HL-60/S4 treated with phorbol 12-myristate 13-acetate at 8.2 ng/mL for 4 days and 3 days (cell line): ENCODE measurements around the gene FAN1.

Source experiments
- in situ Hi-C: fragments of 300-500 bp; cut with MboI; formaldehyde crosslinking; loops from 2 replicates; pipeline ENCODE4 v1.15.0; 2022; ENCODE audit warnings: low sequenced_read_pairs

Gene FAN1

DNA sequence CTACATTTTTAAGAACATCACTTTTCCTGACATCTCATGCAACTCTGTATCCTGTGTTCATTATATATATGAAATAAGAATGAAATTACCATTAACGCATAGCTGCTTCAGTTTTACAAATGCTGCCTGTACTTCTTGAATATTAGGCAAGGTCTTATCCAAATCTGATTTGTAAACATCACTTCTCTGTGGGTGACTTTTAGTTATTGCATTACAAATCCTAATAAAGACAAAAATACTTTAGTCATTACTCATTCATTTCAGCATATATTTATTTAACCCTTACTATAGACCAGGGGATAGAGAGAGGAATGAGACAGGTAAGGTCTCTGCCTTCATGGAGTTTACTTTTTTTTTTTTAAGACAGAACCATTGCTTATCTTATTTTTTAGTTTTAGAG, 51.0 kb downstream of the FAN1 start:
- in situ Hi-C loops, result no loop called here

DNA sequence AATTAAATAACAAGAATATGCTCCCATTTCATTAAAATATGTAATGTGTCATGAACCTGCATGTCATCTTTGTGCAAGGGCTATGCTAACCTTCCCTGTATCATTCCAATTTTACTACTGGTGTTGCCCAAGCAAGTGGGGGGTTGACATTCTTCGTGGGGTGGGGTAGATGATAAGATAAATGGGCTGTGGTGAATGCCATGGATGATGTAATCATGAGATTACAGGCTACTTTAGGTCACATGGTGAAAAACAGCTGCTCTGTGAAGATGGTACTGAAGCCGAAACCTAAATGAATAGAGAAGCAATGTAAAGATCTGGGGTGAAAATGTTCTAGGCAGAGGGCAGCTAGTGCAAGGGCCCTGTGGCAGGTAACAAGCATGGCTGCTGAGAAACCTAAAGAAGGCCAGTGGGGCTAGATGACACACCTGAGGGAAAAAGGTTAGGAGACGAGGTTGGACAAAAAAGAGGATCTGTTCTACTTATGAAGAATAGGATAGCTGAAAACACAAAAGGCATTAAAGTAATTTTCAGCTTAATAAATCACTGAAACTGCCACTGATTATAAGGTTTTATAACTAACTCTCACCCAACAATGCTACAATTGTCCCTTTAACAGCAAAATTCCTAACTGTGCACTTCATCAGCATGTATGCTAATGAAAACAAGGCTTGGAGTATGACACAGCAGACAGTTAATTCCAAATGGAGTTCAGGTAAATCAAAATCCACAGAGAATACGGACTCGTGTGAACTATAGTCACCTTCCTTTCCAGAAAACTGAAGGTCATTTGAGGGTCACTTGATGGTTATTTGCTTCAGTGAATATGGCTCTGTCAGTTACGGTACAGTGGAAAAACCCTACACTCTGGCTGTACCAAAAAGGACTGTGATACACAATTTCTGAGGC, 52.8 kb downstream of the FAN1 start:
- in situ Hi-C loops, result no loop called here

DNA sequence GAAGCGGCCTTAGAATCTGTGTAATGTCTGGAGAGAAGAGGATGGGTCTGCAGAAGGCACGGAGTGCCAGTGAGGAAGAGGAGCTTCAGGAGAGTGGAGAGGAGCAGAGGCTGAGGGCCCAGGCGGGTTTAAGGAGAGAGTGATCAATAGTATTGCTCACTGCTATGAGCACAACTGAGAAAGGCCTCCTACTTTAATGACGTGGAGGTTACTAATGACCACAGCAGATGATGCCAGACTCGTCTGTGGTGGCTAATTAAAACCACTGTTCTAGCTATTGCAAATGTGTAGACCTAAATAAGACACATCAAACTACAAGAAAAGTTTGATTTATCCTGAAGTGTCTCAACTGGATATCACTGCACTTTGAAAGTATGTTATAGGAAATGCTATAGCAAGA, 54.5 kb downstream of the FAN1 start:
- in situ Hi-C loops, result no loop called here

DNA sequence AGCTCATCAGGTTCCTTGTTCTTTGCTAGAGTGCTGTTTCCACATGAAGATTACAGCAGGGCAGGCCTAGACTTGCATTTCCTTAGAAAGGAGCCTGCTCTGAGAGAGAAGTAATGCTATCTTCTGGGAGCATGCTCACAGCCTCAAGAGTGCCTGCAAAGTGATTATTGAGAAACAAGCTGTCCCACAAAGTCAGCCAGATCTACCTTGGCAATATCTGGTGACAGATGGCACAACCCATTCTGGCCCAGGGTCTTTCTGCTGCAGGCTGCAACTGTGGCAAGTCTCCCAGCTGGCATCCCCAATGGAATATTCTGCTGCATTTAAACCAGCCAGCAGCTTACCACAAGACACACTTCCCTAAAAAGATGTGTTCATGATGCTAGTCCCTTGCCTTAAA, 58.4 kb downstream of the FAN1 start:
- in situ Hi-C loops, result loop anchor here (10.0 kb wide), 1 partner anchor 57 kb away; the partner anchor contains the start of gene FAN1

- in situ Hi-C loops, result loop anchor here (10.0 kb wide), 1 partner anchor 58 kb away; the partner anchor contains the start of gene FAN1
Measured at GRCh38 chr15:30962659-30963058, 58.9 kb downstream of the FAN1 start.

DNA sequence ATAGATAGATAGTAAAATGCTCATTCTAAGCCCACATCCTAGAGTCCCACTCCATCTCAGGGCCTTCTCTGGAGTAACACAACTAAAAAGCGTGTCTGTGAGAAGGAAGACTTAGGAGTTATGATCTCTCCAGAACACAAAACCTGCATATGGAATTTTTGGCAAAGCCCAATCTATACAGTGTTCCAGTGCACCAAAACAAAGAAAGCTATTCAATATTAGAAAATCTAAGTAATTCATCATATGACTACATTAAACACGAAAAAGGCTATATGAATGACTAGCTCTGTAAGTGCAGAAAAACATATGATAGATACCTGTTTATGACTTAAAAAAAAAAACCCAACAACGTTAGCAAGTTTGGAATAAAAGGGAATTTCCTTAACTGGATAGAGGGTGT, 60.0 kb downstream of the FAN1 start:
- in situ Hi-C loops, result loop anchor here (10.0 kb wide), 1 partner anchor 59 kb away; the partner anchor contains the start of gene FAN1

- in situ Hi-C loops, result loop anchor here (10.0 kb wide), 1 partner anchor 65 kb away; the partner anchor contains the start of gene FAN1
Measured at GRCh38 chr15:30969724-30970123, 66.0 kb downstream of the FAN1 start.

DNA sequence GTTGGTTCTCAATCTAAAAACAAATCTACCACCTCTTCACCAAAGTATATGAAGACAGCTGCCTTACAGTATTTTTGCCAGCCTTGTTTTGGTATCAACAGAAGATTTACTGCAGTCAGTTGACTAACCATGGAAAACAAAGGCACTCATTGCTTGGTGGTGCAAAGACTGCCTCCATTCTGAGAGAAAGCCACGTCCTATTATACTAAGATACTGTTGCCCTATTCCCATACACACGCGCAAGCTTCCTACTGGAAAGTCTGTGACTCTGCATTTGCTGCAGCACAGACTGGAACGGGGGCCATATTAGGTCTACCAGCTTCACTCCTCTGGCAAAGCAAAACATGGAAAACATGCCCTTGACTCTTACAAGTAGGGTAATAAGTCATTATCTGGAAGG, 69.7 kb downstream of the FAN1 start:
- in situ Hi-C loops, result no loop called here

GRCh38 chr15:30974112-30974511, 70.4 kb downstream of the FAN1 start:
- in situ Hi-C loops, result no loop called here

DNA sequence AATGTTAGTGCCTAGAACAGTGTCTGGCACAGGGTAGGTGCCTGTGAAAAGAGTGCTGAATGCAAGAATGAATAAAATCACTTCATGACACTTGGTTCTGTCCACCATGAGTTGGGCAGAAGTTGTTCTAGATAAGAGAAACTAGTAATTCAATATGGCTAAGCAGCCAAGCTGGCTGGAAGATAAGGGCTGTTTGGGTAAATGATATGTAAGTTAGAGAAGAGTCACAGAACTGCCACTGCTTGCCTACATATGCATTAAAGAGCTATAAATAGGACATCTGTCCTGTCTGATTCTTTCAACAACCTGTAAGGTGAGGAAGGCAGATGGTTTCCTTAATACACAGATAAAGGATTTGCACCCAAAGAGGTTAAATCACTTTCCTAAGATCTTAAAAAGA, 74.6 kb downstream of the FAN1 start:
- in situ Hi-C loops, result no loop called here

DNA sequence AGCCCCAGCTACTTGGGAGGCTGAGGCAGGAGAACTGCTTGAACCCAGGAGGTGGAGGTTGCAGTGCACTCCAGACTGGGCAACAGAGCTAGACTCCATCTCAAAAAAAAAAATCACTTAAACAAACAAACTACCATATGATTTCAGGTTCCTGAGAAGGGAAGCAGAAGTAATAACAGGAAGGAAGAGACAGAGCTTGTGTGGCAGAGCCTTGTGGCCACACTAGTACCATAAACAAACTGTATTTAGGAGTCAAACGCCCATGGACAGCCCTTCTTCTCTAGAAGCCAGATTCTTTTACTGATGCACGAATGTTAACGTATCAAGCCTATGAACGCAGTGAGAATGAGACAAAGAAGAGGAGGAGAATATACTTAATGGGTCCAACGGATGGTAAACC, 75.7 kb downstream of the FAN1 start:
- in situ Hi-C loops, result no loop called here

DNA sequence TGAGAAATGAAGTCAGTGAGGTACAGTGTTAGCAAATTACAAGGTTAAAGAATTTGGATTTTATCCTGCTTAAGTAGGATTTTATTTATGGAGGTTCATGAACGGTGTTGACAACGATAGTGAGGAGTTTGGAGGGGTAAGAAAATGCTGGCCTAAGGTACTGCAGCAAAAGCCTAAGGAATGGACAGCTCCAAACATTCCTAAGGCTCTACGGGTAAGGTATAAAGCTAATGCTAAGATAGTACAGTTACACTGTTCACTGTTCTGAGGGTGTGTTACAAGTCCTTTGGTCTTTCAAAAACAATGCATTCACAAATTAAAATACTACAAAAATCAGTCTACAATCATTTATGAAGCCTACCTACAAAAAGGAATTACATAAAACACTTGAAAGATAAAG, 80.4 kb downstream of the FAN1 start:
- in situ Hi-C loops, result loop anchor here (10.0 kb wide), 1 partner anchor 141 kb away; no protein-coding TSS in a partner anchor

DNA sequence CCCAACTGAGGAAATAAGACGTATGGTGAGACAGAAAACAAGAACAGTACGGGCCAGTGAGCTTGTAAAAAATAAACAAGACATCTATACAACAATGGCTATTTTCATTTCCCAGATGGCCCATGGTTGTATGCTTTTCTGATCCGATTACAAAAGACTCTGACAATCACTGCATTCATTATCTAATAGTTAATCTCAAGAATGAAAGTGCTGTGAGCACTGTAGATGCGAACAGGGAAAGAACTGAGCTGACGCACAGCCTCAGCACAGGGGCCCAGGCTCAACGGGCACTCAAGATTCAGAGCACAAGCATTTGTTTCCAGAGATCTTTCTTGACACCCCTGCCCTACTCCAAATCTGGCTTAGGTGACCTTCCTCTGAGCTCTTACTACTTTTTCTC, 80.8 kb downstream of the FAN1 start:
- in situ Hi-C loops, result loop anchor here (10.0 kb wide), 1 partner anchor 140 kb away; no protein-coding TSS in a partner anchor

DNA sequence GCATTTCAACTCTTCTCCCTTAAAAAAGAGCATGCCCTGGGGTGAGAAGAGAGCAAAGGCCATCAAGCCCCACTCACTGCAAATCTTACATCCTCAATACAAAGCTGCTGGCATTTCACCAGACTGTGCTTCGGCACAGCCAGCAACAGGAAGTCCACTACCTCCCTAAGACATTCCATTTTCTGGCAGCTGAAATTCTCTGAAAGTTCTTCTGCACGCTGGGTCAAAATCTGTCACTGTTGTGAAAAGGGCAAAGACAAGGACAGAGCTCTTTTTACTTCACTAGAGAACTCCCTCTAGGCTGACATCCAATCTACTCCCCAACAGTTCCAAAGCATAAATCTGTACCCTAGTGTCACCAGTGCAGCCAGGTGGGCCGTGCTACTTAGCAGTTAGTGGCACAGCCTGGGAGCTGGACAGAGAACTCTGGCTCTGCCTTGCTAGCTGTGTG, 81.4 kb downstream of the FAN1 start:
- in situ Hi-C loops, result loop anchor here (10.0 kb wide), 1 partner anchor 140 kb away; no protein-coding TSS in a partner anchor

GRCh38 chr15:30990036-30990435, 86.3 kb downstream of the FAN1 start:
- in situ Hi-C loops, result no loop called here

GRCh38 chr15:30990446-30991254, 86.9 kb downstream of the FAN1 start:
- in situ Hi-C loops, result no loop called here

- in situ Hi-C loops, result no loop called here
Measured at GRCh38 chr15:30991255-30992235, 87.8 kb downstream of the FAN1 start, which contains the start of gene MTMR10. Gene MTMR10, minus strand, starts transcription at chr15:30991628. Its CDS starts 122 bp downstream, at chr15:30991506.

GRCh38 chr15:30992249-30992864, 88.6 kb downstream of the FAN1 start:
- in situ Hi-C loops, result no loop called here
